Endothelial cell (in vitro differentiated cells): Measurements from ENCODE around the gene AIF1. TPM values are rescaled to one million over a fixed set of nuclear protein-coding genes. Genes with fewer than 3 reads are reported as not detected.

Experiments
- DNase-seq: peaks from one replicate; pipeline ENCODE4 v3.0.0; 2021; ENCODE audit warnings: low spot score
- H3K27ac Mint-ChIP-seq: one replicate; pipeline ENCODE4 v1.8.0; 2021; ENCODE audit warnings: mixed read lengths, inconsistent platforms; ENCODE audit not compliant: unreplicated experiment
- H3K27me3 Mint-ChIP-seq: one replicate; pipeline ENCODE4 v1.8.0; 2021; ENCODE audit warnings: mild to moderate bottlenecking, moderate library complexity, mixed read lengths, inconsistent platforms; ENCODE audit not compliant: unreplicated experiment
- H3K36me3 Mint-ChIP-seq: one replicate; pipeline ENCODE4 v1.8.0; 2021; ENCODE audit warnings: mild to moderate bottlenecking, low read depth, mixed read lengths, inconsistent platforms; ENCODE audit not compliant: unreplicated experiment
- H3K4me1 Mint-ChIP-seq: one replicate; pipeline ENCODE4 v1.8.0; 2021; ENCODE audit warnings: mild to moderate bottlenecking, mixed read lengths, inconsistent platforms; ENCODE audit not compliant: unreplicated experiment
- H3K4me3 Mint-ChIP-seq: one replicate; pipeline ENCODE4 v1.8.0; 2021; ENCODE audit warnings: mild to moderate bottlenecking, mixed read lengths, inconsistent platforms; ENCODE audit not compliant: unreplicated experiment
- H3K9me3 Mint-ChIP-seq: one replicate; pipeline ENCODE4 v1.8.0; 2021; ENCODE audit warnings: mixed read lengths, inconsistent platforms; ENCODE audit not compliant: unreplicated experiment
- total RNA-seq: library from RNA; stranded (reverse); fragmentation: NEBNext Ultra II Directional; extraction: Animal tissue kit (Norgen Biotek cat#: 25700); gene quantifications from one replicate; pipeline ENCODE4 v1.2.1, GENCODE V29; 2021; ENCODE audit not compliant: unreplicated experiment
- TF ChIP-seq, protein P1 (sequence below): fragments of 200-600 bp; sonication (generic); IDR thresholded peaks from one replicate; pipeline ENCODE4 v1.5.0; 2021; ENCODE audit warnings: antibody characterized with exemption; ENCODE audit not compliant: unreplicated experiment

The AIF1 gene
- total RNA-seq, 1 donor from 2014 or later: 22.8 TPM

- Mint-ChIP-seq H3K4me1 (peaks cover 23% of the 10 kb centered on the region), H3K4me3 (peak overlapping the region; percentile 96), H3K27ac (peak overlapping the region; percentile 94), H3K27me3 (peaks cover 8% of the 10 kb centered on the region), H3K9me3 (no peaks in the 10 kb centered on the region), H3K36me3 (peaks cover 28% of the 10 kb centered on the region)
- TF ChIP-seq, protein P1, sequence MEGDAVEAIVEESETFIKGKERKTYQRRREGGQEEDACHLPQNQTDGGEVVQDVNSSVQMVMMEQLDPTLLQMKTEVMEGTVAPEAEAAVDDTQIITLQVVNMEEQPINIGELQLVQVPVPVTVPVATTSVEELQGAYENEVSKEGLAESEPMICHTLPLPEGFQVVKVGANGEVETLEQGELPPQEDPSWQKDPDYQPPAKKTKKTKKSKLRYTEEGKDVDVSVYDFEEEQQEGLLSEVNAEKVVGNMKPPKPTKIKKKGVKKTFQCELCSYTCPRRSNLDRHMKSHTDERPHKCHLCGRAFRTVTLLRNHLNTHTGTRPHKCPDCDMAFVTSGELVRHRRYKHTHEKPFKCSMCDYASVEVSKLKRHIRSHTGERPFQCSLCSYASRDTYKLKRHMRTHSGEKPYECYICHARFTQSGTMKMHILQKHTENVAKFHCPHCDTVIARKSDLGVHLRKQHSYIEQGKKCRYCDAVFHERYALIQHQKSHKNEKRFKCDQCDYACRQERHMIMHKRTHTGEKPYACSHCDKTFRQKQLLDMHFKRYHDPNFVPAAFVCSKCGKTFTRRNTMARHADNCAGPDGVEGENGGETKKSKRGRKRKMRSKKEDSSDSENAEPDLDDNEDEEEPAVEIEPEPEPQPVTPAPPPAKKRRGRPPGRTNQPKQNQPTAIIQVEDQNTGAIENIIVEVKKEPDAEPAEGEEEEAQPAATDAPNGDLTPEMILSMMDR: no peak
- DNase-seq: no peak
Measured at GRCh38 chr6:31621320-31621939, 6.4 kb downstream of the AIF1 start.

DNA sequence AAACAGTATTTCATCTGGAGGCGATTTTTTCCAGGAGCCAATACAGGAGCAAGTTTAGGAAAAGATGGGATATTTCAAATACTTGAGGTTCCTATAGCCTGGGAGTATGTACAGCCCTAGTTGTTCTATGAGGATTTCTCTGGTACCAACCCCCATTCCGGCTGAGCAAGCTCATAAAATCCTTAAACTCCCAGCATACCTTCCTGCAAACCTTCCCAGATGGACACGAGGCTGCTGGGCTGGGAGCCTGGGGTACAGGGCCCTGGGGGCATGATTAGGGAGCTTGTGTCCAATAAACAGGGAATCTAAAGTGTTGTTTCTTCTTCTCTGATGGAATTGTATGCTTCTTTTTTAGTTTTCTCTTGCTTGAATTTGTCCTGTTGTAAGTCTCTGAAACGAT lies 7.0 kb downstream of the AIF1 start:
- peak overlapping the region; percentile 94 for H3K27ac Mint-ChIP-seq
- H3K4me1 Mint-ChIP-seq: peaks cover 20% of the 10 kb centered on the region
- no peaks in the 10 kb centered on the region for H3K9me3 Mint-ChIP-seq

GRCh38 chr6:31622684-31623091 lies 7.7 kb downstream of the AIF1 start:
- peaks cover 38% of the 10 kb centered on the region for H3K36me3 Mint-ChIP-seq
- DNase-seq: no peak

More for the DNA sequence above, 7.0 kb downstream of the AIF1 start:
- TF ChIP-seq, protein P1: no peak
- Mint-ChIP-seq H3K27me3 (peaks cover 8% of the 10 kb centered on the region), H3K4me3 (peak overlapping the region; percentile 96), H3K36me3 (peaks cover 31% of the 10 kb centered on the region)
- DNase-seq: no peak

DNA sequence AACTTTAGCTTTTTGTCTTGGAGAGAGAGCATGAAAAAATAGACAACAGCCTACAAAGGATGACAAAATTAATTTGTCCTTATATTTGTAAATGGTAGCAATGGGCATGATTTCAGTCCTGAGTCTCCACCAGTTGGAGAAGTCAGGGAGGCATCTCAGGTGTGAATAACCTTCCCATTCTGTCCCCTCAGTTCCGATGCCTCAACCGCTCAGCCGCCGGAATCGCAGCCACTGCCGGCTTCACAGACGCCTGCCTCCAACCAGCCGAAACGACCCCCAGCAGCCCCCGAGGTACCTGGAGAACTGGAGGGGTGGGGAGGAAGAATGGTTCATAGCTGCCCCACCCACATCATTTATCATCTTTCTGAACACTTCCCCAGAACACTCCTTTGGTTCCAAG lies 9.0 kb downstream of the AIF1 start:
- Mint-ChIP-seq H3K4me3 (no peak overlapping the region), H3K4me1 (peaks cover 20% of the 10 kb centered on the region), H3K27me3 (peaks cover 8% of the 10 kb centered on the region), H3K9me3 (no peaks in the 10 kb centered on the region), H3K27ac (no peak overlapping the region), H3K36me3 (peaks cover 39% of the 10 kb centered on the region)
- DNase-seq: no peak
- TF ChIP-seq, protein P1: no peak

More at GRCh38 chr6:31622684-31623091, 7.7 kb downstream of the AIF1 start:
- H3K27me3 Mint-ChIP-seq: peaks cover 8% of the 10 kb centered on the region
- H3K27ac Mint-ChIP-seq: peak overlapping the region; percentile 43
- no peaks in the 10 kb centered on the region for H3K9me3 Mint-ChIP-seq
- H3K4me3 Mint-ChIP-seq: peak overlapping the region; percentile 96
- H3K4me1 Mint-ChIP-seq: peaks cover 20% of the 10 kb centered on the region
- TF ChIP-seq, protein P1: no peak

DNA sequence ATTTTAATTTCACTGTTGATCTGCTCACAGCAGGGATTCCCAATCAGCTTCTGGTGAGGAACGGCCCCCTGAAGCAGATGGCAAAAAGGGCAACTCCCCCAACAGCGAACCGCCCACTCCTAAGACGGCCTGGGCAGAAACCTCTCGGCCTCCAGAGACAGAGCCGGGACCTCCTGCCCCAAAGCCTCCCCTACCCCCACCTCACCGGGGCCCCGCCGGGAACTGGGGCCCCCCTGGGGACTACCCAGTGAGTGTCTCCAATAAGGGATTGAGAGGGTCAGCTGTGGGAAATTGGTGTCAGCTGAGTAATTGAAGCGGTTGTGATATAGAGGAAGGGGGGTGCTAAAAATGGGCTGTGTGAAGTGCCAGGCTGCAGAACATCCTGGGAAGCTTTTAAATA lies 11.9 kb downstream of the AIF1 start:
- Mint-ChIP-seq H3K4me3 (peak overlapping the region; percentile 72), H3K27me3 (no peaks in the 10 kb centered on the region), H3K9me3 (no peaks in the 10 kb centered on the region), H3K4me1 (peaks cover 8% of the 10 kb centered on the region), H3K27ac (no peak overlapping the region), H3K36me3 (peaks cover 48% of the 10 kb centered on the region)
- TF ChIP-seq, protein P1: no peak
- DNase-seq: no peak
